ENCODE measurements around the gene TTC39B.

GRCh38 chr9:15317836-15318235, 10.8 kb upstream of the TTC39B start:
- TF ChIP-seq CTCF (IDR thresholded peaks at IDR 0.05) = no peak
- TF ChIP-seq POLR2A (IDR thresholded peaks at IDR 0.05) = no peak
